HepG2 (cell line): ENCODE data around the gene RPL41. TPM values are rescaled to one million over a fixed set of nuclear protein-coding genes. Genes with fewer than 3 reads are reported as not detected.

ENCODE experiments used
- EEA1 ChIP-seq: sonication (generic); formaldehyde crosslinking; IDR thresholded peaks from 2 replicates; pipeline ENCODE4 v1.5.1; 2020; ENCODE audit warnings: mild to moderate bottlenecking, missing genetic modification reagents, borderline replicate concordance
- GMEB2 ChIP-seq: IDR thresholded peaks from 2 replicates; pipeline ENCODE4 v1.6.1; 2016; ENCODE audit warnings: missing biosample characterization, missing genetic modification reagents, low read depth
- HNRNPUL1 ChIP-seq: fragments of 200-400 bp; formaldehyde crosslinking; IDR thresholded peaks from 2 replicates; pipeline ENCODE4 v1.6.1; 2017; ENCODE audit warnings: low read depth, mild to moderate bottlenecking, low read length, moderate library complexity
- HOXA3 ChIP-seq: sonication (generic); formaldehyde crosslinking; IDR thresholded peaks from 2 replicates; pipeline ENCODE4 v1.5.0; 2020; ENCODE audit warnings: missing genetic modification reagents
- JDP2 ChIP-seq: sonication (generic); formaldehyde crosslinking; IDR thresholded peaks from 2 replicates; pipeline ENCODE4 v1.8.1; 2022; ENCODE audit warnings: missing genetic modification reagents, borderline replicate concordance
- KLF9 ChIP-seq: IDR thresholded peaks from 2 replicates; pipeline ENCODE4 v1.6.1; 2016; ENCODE audit warnings: low read depth
- MYC ChIP-seq: sonication (generic); formaldehyde crosslinking; IDR thresholded peaks from 2 replicates; pipeline ENCODE4 v1.9.0; 2021; ENCODE audit warnings: missing genetic modification reagents, borderline replicate concordance
- PAWR ChIP-seq: sonication (generic); formaldehyde crosslinking; IDR thresholded peaks from 2 replicates; pipeline ENCODE4 v1.4.0; 2020; ENCODE audit warnings: missing genetic modification reagents, mild to moderate bottlenecking, borderline replicate concordance
- SAP130 ChIP-seq: IDR thresholded peaks from 2 replicates; pipeline ENCODE4 v1.6.1; 2016; ENCODE audit warnings: low read depth
- ZBTB26 ChIP-seq: IDR thresholded peaks from 2 replicates; pipeline ENCODE4 v1.6.1; 2016; ENCODE audit warnings: missing compliant biosample characterization, missing genetic modification reagents, borderline replicate concordance
- ZNF672 ChIP-seq: sonication (generic); formaldehyde crosslinking; IDR thresholded peaks from 2 replicates; pipeline ENCODE4 v1.8.1; 2022; ENCODE audit warnings: missing genetic modification reagents
- ZNF776 ChIP-seq: sonication (generic); formaldehyde crosslinking; IDR thresholded peaks from 2 replicates; pipeline ENCODE4 v1.4.0; 2020; ENCODE audit warnings: mild to moderate bottlenecking, missing genetic modification reagents
- polyA plus RNA-seq, 8 experiments: library from polyadenylated mRNA; depleted of rRNA in 3 of 8; stranded (reverse) in 7 of 8; unstranded in 1 of 8; fragments of >200 nt; fragmentation: Illumina TruSeq in 4 of 8; extraction: Trizol in 4 of 8; gene quantifications; 2 replicates each; pipeline versions ENCODE4 v1.2.1 to v1.2.3, GENCODE V29; 2011 to 2016; ENCODE audit warnings: low read depth in 4 of 8, missing spikeins in 1 of 8, mixed read lengths in 1 of 8; ENCODE audit not compliant: insufficient read depth in 1 of 8
- total RNA-seq, 5 experiments: library from RNA; depleted of rRNA; stranded (reverse); fragments of >200 nt; fragmentation: Illumina TruSeq; extraction: Trizol; gene quantifications; 2 replicates each; pipeline ENCODE4 v1.2.3, GENCODE V29; 2016; ENCODE audit warnings: low read depth in 1 of 5
- TF ChIP-seq, protein P1 (sequence below): sonication (generic); formaldehyde crosslinking; IDR thresholded peaks from 2 replicates; pipeline ENCODE4 v1.4.0; 2020; ENCODE audit warnings: missing genetic modification reagents
- TF ChIP-seq, protein P2 (sequence below): IDR thresholded peaks from 2 replicates; pipeline ENCODE4 v1.6.1; 2012; ENCODE audit warnings: inconsistent platforms
- TF ChIP-seq, protein P3 (sequence below): sonication (generic); formaldehyde crosslinking; IDR thresholded peaks from 2 replicates; pipeline ENCODE4 v1.5.0; 2020; ENCODE audit warnings: missing genetic modification reagents
- TF ChIP-seq, protein P4 (sequence below): sonication (generic); formaldehyde crosslinking; IDR thresholded peaks from 2 replicates; pipeline ENCODE4 v1.4.0; 2020; ENCODE audit warnings: missing genetic modification reagents
- TF ChIP-seq, protein P5 (sequence below): IDR thresholded peaks from 2 replicates; pipeline ENCODE4 v1.6.1; 2016; ENCODE audit warnings: missing genetic modification reagents, missing compliant biosample characterization

Gene RPL41
- total and polyA plus RNA-seq, 2 of the 13 experiments (the other 11 are each of a cell fraction or from before 2014, with no cell fraction given), result 4,012 to 7,670 TPM

GRCh38 chr12:56129206-56129941 is 12.9 kb downstream of the RPL41 start (continued):
- 0 out of 2 replicates have a peak, but pooled peaks have one; percentile 60 for TF ChIP-seq EEA1 (CRISPR knock-in tag)
- TF ChIP-seq GMEB2, result no peak
- TF ChIP-seq, protein P1, sequence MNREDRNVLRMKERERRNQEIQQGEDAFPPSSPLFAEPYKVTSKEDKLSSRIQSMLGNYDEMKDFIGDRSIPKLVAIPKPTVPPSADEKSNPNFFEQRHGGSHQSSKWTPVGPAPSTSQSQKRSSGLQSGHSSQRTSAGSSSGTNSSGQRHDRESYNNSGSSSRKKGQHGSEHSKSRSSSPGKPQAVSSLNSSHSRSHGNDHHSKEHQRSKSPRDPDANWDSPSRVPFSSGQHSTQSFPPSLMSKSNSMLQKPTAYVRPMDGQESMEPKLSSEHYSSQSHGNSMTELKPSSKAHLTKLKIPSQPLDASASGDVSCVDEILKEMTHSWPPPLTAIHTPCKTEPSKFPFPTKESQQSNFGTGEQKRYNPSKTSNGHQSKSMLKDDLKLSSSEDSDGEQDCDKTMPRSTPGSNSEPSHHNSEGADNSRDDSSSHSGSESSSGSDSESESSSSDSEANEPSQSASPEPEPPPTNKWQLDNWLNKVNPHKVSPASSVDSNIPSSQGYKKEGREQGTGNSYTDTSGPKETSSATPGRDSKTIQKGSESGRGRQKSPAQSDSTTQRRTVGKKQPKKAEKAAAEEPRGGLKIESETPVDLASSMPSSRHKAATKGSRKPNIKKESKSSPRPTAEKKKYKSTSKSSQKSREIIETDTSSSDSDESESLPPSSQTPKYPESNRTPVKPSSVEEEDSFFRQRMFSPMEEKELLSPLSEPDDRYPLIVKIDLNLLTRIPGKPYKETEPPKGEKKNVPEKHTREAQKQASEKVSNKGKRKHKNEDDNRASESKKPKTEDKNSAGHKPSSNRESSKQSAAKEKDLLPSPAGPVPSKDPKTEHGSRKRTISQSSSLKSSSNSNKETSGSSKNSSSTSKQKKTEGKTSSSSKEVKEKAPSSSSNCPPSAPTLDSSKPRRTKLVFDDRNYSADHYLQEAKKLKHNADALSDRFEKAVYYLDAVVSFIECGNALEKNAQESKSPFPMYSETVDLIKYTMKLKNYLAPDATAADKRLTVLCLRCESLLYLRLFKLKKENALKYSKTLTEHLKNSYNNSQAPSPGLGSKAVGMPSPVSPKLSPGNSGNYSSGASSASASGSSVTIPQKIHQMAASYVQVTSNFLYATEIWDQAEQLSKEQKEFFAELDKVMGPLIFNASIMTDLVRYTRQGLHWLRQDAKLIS (CRISPR knock-in tag), result no peak
- TF ChIP-seq ZBTB26 (CRISPR knock-in tag), result 0 out of 2 replicates have a peak, but pooled peaks have one; percentile 20
- TF ChIP-seq PAWR (CRISPR knock-in tag), result no peak
- TF ChIP-seq, protein P2, sequence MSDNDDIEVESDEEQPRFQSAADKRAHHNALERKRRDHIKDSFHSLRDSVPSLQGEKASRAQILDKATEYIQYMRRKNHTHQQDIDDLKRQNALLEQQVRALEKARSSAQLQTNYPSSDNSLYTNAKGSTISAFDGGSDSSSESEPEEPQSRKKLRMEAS, result 0 out of 2 replicates have a peak, but pooled peaks have one; percentile 36
- TF ChIP-seq, protein P3, sequence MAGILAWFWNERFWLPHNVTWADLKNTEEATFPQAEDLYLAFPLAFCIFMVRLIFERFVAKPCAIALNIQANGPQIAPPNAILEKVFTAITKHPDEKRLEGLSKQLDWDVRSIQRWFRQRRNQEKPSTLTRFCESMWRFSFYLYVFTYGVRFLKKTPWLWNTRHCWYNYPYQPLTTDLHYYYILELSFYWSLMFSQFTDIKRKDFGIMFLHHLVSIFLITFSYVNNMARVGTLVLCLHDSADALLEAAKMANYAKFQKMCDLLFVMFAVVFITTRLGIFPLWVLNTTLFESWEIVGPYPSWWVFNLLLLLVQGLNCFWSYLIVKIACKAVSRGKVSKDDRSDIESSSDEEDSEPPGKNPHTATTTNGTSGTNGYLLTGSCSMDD (CRISPR knock-in tag), result no peak
- TF ChIP-seq SAP130, result peak; percentile 81
- TF ChIP-seq JDP2 (CRISPR knock-in tag), result no peak
- TF ChIP-seq ZNF672 (CRISPR knock-in tag), result no peak
- TF ChIP-seq, protein P4, sequence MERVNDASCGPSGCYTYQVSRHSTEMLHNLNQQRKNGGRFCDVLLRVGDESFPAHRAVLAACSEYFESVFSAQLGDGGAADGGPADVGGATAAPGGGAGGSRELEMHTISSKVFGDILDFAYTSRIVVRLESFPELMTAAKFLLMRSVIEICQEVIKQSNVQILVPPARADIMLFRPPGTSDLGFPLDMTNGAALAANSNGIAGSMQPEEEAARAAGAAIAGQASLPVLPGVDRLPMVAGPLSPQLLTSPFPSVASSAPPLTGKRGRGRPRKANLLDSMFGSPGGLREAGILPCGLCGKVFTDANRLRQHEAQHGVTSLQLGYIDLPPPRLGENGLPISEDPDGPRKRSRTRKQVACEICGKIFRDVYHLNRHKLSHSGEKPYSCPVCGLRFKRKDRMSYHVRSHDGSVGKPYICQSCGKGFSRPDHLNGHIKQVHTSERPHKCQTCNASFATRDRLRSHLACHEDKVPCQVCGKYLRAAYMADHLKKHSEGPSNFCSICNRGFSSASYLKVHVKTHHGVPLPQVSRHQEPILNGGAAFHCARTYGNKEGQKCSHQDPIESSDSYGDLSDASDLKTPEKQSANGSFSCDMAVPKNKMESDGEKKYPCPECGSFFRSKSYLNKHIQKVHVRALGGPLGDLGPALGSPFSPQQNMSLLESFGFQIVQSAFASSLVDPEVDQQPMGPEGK (CRISPR knock-in tag), result 0 out of 2 replicates have a peak, but pooled peaks have one; percentile 53
- 0 out of 2 replicates have a peak, but pooled peaks have one; percentile 26 for TF ChIP-seq HOXA3 (CRISPR knock-in tag)
- peak; percentile 65; the same call in 1 of the 2 replicates for TF ChIP-seq KLF9
- TF ChIP-seq MYC (CRISPR knock-in tag), result peak; percentile 39; the same call in 1 of the 2 replicates
- TF ChIP-seq HNRNPUL1, result no peak
- no peak for TF ChIP-seq ZNF776 (CRISPR knock-in tag)
- TF ChIP-seq, protein P5, sequence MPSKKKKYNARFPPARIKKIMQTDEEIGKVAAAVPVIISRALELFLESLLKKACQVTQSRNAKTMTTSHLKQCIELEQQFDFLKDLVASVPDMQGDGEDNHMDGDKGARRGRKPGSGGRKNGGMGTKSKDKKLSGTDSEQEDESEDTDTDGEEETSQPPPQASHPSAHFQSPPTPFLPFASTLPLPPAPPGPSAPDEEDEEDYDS (CRISPR knock-in tag), result peak; percentile 26; the same call in 1 of the 2 replicates
